Transverse colon (tissue), 4 donors: ENCODE results near the gene CEP76.

Experiments
- POLR2A ChIP-seq: fragments of 450-650 bp; IDR thresholded peaks from one replicate; pipeline ENCODE4 v1.6.1; 2016; ENCODE audit warnings: antibody characterized with exemption, mild to moderate bottlenecking, moderate library complexity
- POLR2AphosphoS5 ChIP-seq, 3 donors: sonication (generic); formaldehyde crosslinking; IDR thresholded peaks; one replicate each; pipeline ENCODE4 v1.6.1; 2016; ENCODE audit warnings: antibody characterized with exemption in 3 of 3
- TF ChIP-seq, protein P1 (sequence below), 5 experiments: fragments of 200-600 bp in 3 of 5; fragments of 450-650 bp in 2 of 5; sonication (generic) in 3 of 5; IDR thresholded peaks; 1 replicate in 2 of 5; 2 replicates in 3 of 5; pipeline ENCODE4 v1.5.1; 2016 to 2017; ENCODE audit warnings: antibody characterized with exemption in 5 of 5, inconsistent platforms in 3 of 5, mild to moderate bottlenecking in 2 of 5, moderate library complexity in 1 of 5

DNA sequence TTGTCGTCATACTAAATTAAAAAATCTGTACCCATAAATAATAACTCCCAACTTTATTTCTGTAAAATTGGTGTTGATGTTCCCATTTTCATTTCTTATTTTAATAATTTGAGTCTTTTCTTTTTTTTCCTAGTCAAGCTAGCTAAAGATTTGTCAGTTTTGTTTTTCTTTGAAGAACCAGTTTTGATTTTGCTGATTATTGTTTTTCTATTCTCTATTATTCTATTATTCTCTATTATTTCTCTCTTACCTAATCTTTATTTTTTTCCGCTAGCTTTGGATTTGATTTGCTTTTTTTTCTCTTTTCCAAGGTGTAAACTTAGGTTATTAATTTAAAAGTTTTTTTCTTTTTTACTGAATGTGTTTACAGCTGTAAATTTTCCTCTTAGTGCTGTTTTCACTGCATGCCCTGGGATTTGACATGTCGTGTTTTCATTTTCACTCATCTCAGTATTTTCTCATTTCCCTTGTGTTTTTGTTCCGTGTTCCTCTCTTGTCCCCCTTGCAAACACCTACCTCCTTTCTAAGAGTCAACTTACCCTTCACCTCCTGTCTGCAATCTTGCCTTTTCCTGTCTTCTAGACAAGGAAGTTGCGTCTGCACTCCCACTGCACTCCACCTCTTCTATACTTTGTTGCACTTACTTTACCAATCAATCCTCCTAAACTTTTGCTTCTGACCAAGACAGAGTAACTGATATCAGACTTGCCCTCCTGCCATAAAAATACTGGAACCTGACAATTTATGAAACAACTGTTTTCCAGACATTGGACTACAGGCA lies 19.2 kb upstream of the CEP76 start:
- TF ChIP-seq, protein P1, sequence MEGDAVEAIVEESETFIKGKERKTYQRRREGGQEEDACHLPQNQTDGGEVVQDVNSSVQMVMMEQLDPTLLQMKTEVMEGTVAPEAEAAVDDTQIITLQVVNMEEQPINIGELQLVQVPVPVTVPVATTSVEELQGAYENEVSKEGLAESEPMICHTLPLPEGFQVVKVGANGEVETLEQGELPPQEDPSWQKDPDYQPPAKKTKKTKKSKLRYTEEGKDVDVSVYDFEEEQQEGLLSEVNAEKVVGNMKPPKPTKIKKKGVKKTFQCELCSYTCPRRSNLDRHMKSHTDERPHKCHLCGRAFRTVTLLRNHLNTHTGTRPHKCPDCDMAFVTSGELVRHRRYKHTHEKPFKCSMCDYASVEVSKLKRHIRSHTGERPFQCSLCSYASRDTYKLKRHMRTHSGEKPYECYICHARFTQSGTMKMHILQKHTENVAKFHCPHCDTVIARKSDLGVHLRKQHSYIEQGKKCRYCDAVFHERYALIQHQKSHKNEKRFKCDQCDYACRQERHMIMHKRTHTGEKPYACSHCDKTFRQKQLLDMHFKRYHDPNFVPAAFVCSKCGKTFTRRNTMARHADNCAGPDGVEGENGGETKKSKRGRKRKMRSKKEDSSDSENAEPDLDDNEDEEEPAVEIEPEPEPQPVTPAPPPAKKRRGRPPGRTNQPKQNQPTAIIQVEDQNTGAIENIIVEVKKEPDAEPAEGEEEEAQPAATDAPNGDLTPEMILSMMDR (IDR thresholded peaks at IDR 0.05) = no peak
- TF ChIP-seq POLR2A (no peak), POLR2AphosphoS5 (IDR thresholded peaks at IDR 0.05) (no peak)
